Stimulated activated CD8-positive, alpha-beta memory T cell treated with anti-CD3 and anti-CD28 coated beads, Interleukin-4, amount 100 ng/mL, for 4 hours (primary cell): ENCODE data around the gene HBD.
"Not testable (repeated sequence)": the region's sequence is repeated elsewhere in the genome, so short reads cannot be mapped to it uniquely, and the experiment has no call there.

ENCODE experiments used
- DNase-seq, 2 donors: peaks; one replicate each; pipeline ENCODE4 v3.0.0-alpha.2; 2020; ENCODE audit warnings: low read depth in 2 of 2, low spot score in 1 of 2

Gene HBD

GRCh38 chr11:5234381-5234834 is at the start of gene HBD:
Gene HBD (minus strand): TSS chr11:5234483. CDS start chr11:5234433, 50 bp downstream.
- no peak for DNase-seq

GRCh38 chr11:5283882-5284281 is 49.6 kb upstream of the HBD start:
- no peak for DNase-seq

GRCh38 chr11:5283086-5283485 is 48.8 kb upstream of the HBD start:
- no peak for DNase-seq

GRCh38 chr11:5282628-5283027 is 48.3 kb upstream of the HBD start:
- no peak for DNase-seq

GRCh38 chr11:5281596-5281995 is 47.3 kb upstream of the HBD start:
- DNase-seq, result no peak

GRCh38 chr11:5280582-5281102 is 46.4 kb upstream of the HBD start:
- DNase-seq, result no peak

- DNase-seq, result no peak
These were observed 45.3 kb upstream of the HBD start for GRCh38 chr11:5279471-5280090.

GRCh38 chr11:5277807-5278382 is 43.6 kb upstream of the HBD start:
- no peak for DNase-seq

- DNase-seq, result no peak
These were observed 42.4 kb upstream of the HBD start for GRCh38 chr11:5276697-5277096.

GRCh38 chr11:5275369-5276110 is 41.3 kb upstream of the HBD start:
- DNase-seq, result no peak

- no peak for DNase-seq
These were observed 40.1 kb upstream of the HBD start for GRCh38 chr11:5274395-5274794.

GRCh38 chr11:5272395-5273017 is 38.2 kb upstream of the HBD start:
- no peak for DNase-seq

- DNase-seq, result no peak
These were observed 35.4 kb upstream of the HBD start, which contains the start of gene HBE1 for GRCh38 chr11:5269715-5270147. Gene HBE1 (minus strand): TSS chr11:5269945. CDS start chr11:5269890, 55 bp downstream.

GRCh38 chr11:5267033-5267563 is 32.8 kb upstream of the HBD start:
- DNase-seq, result no peak

- no peak for DNase-seq
These were observed 32.3 kb upstream of the HBD start for GRCh38 chr11:5266609-5267008.

GRCh38 chr11:5265832-5266231 is 31.5 kb upstream of the HBD start:
- no peak for DNase-seq

- DNase-seq, result no peak
These were observed 24.4 kb upstream of the HBD start for GRCh38 chr11:5258543-5259262.

- no peak for DNase-seq
These were observed 23.0 kb upstream of the HBD start for GRCh38 chr11:5257296-5257695.

GRCh38 chr11:5254646-5255413 is 20.5 kb upstream of the HBD start, which contains the start of gene HBG2:
Gene HBG2 (minus strand): TSS chr11:5254781. CDS start chr11:5254728, 53 bp downstream.
- not testable (repeated sequence) for DNase-seq

GRCh38 chr11:5254023-5254422 is 19.7 kb upstream of the HBD start:
- not testable (repeated sequence) for DNase-seq
